Suprapubic skin (tissue), 4 donors: ENCODE measurements around the gene ATF6.

ENCODE experiments used
- CTCF ChIP-seq, 2 donors: fragments of 200-600 bp in 1 of 2; fragments of 450-650 bp in 1 of 2; sonication (generic) in 1 of 2; IDR thresholded peaks; one replicate each; pipeline ENCODE4 v1.5.1; 2016 to 2019; ENCODE audit warnings: antibody characterized with exemption in 2 of 2, mild to moderate bottlenecking in 1 of 2, moderate library complexity in 1 of 2
- POLR2A ChIP-seq, 2 donors: fragments of 450-650 bp; IDR thresholded peaks; one replicate each; pipeline ENCODE4 v1.6.1; 2017; ENCODE audit warnings: antibody characterized with exemption in 2 of 2, mild to moderate bottlenecking in 2 of 2, moderate library complexity in 2 of 2
- POLR2AphosphoS5 ChIP-seq, 3 donors: sonication (generic); formaldehyde crosslinking; IDR thresholded peaks; one replicate each; pipeline ENCODE4 v1.6.1; 2017; ENCODE audit warnings: antibody characterized with exemption in 3 of 3

- TF ChIP-seq CTCF (IDR thresholded peaks at IDR 0.05), result no peak
- TF ChIP-seq POLR2A (IDR thresholded peaks at IDR 0.05), result no peak
- no peak for TF ChIP-seq POLR2AphosphoS5 (IDR thresholded peaks at IDR 0.05)
Measured at GRCh38 chr1:161885003-161885402, 118.9 kb downstream of the ATF6 start.
